ENCODE results near the gene KIF26A. TPM values are rescaled to one million over a fixed set of nuclear protein-coding genes. Genes with fewer than 3 reads are reported as not detected.

KIF26A gene
- total and polyA plus RNA-seq, 2 of the 4 experiments (the other 2 are of a cell fraction): not detected

GRCh38 chr14:104205781-104206180, 67.4 kb downstream of the KIF26A start:
- no peak for DNase-seq
- Histone ChIP-seq H4K20me1 (ENCODE audit: insufficient read depth, low read length) (no peaks in the 10 kb centered on the region), H2BK15ac (ENCODE audit: low read depth, low read length) (no peak overlapping the region), H3K18ac (ENCODE audit: low read depth, low read length) (no peak overlapping the region), H2BK120ac (ENCODE audit: low read depth, low read length) (no peak overlapping the region), H3K9me3 (ENCODE audit: control insufficient read depth, insufficient read depth, low read length) (peaks cover 67% of the 10 kb centered on the region), H2AK5ac (ENCODE audit: low read depth, low read length) (no peak overlapping the region), H4K8ac (ENCODE audit: low read depth in 2 of 2, low read length in 2 of 2) (no peak overlapping the region), H4K91ac (ENCODE audit: insufficient read depth, low read depth, low read length) (no peak overlapping the region), H3K14ac (replicated peaks; ENCODE audit: low read depth, low read length) (no peak overlapping the region), H2AK9ac (replicated peaks; ENCODE audit: low read depth, low read length, poor library complexity) (no peak overlapping the region), H3K9ac (ENCODE audit: low read depth, low read length) (no peak overlapping the region), H3K79me1 (ENCODE audit: low read depth in 1 of 2, low read length in 2 of 2) (no peaks in the 10 kb centered on the region), H4K5ac (ENCODE audit: low read depth, low read length) (no peak overlapping the region), H3K56ac (ENCODE audit: extremely low read depth, insufficient read depth, low read length) (no peak overlapping the region), H2BK5ac (ENCODE audit: low read depth, low read length, poor library complexity, severe bottlenecking) (no peak overlapping the region), H3K4me2 (ENCODE audit: low read depth, low read length) (no peak overlapping the region), H3K27me3 (ENCODE audit: control insufficient read depth, insufficient read depth, low read length) (no peaks in the 10 kb centered on the region), H3K4me3 (ENCODE audit: insufficient read depth, low read depth, low read length) (no peak overlapping the region), H3K36me3 (ENCODE audit: control insufficient read depth, insufficient read depth, low read length) (no peaks in the 10 kb centered on the region), H3K27ac (ENCODE audit: insufficient read depth, low read length) (no peak overlapping the region), H2BK20ac (ENCODE audit: low read depth, low read length) (no peak overlapping the region), H2AFZ (replicated peaks; ENCODE audit: low read length, poor library complexity) (no peak overlapping the region), H3K23ac (ENCODE audit: low read depth, low read length) (no peak overlapping the region), H3K9me1 (ENCODE audit: insufficient read depth, low read length) (no peaks in the 10 kb centered on the region), H3K4me1 (ENCODE audit: control insufficient read depth, insufficient read depth, low read length) (no peaks in the 10 kb centered on the region), H3K4ac (ENCODE audit: low read depth, low read length) (no peak overlapping the region)
- TF ChIP-seq NFE2L2 (IDR thresholded peaks at IDR 0.05; ENCODE audit: low read depth, low read length): no peak
- TF ChIP-seq RFX5 (IDR thresholded peaks at IDR 0.05; ENCODE audit: low read depth, low read length): no peak
- TF ChIP-seq SMC3 (IDR thresholded peaks at IDR 0.05; ENCODE audit: low read depth, low read length): no peak
- TF ChIP-seq FOS (IDR thresholded peaks at IDR 0.05; ENCODE audit: low read depth, low read length): no peak
- TF ChIP-seq ELK1 (IDR thresholded peaks at IDR 0.05; ENCODE audit: borderline replicate concordance, low read depth, low read length): no peak
- intact Hi-C loops (cut with micrococcal nuclease) (no loop called here), in situ Hi-C loops (cut with MboI; ENCODE audit: low sequenced_read_pairs) (no loop called here), dilution Hi-C loops (cut with HindIII; ENCODE audit: low sequenced_read_pairs, unreplicated experiment) (no loop called here)
- no TSS peak for BruUV-seq (replicated peaks)
- CTCF ChIA-PET: no interaction called here
- POLR2A ChIA-PET (ENCODE audit: unreplicated experiment): no interaction called here
- no peak for ATAC-seq (ENCODE audit: low read depth)
- 13% methylated on average over 4 of the region's 6 CpGs; no CpG with 5 or more reads in 1 of the 2 experiments for WGBS, 2 experiments (ENCODE audit: extremely low coverage in 2 of 2, insufficient read length in 1 of 2)

Data from IMR-90 (cell line).